GM18517 (cell line): ENCODE results near the gene HSPA9.

ENCODE experiments used
- ATAC-seq: cut with Tn5 transposase; IDR thresholded peaks from one replicate; pipeline ENCODE4 v1.9.1; 2021; ENCODE audit warnings: mild to moderate bottlenecking, moderate library complexity; ENCODE audit not compliant: unreplicated experiment

HSPA9 gene

GRCh38 chr5:138575194-138576015 lies at the start of gene HSPA9:
TSS of gene HSPA9 (minus strand) at chr5:138575401. CDS start at chr5:138575318, 83 bp downstream.
- peak; percentile 87 for ATAC-seq

- ATAC-seq: no peak
These were observed 47.9 kb upstream of the HSPA9 start for GRCh38 chr5:138623053-138623452.

- ATAC-seq: no peak
These were observed 46.9 kb upstream of the HSPA9 start for GRCh38 chr5:138622051-138622450.

GRCh38 chr5:138620663-138621224 lies 45.5 kb upstream of the HSPA9 start:
- no peak for ATAC-seq

GRCh38 chr5:138616508-138616907 lies 41.3 kb upstream of the HSPA9 start:
- ATAC-seq: no peak

- no peak for ATAC-seq
These were observed 40.3 kb upstream of the HSPA9 start for GRCh38 chr5:138615461-138615860.

GRCh38 chr5:138611678-138612218 lies 36.5 kb upstream of the HSPA9 start:
- ATAC-seq: no peak

GRCh38 chr5:138610918-138611677 lies 35.9 kb upstream of the HSPA9 start:
- ATAC-seq: no peak

- ATAC-seq: no peak
These were observed 35.3 kb upstream of the HSPA9 start for GRCh38 chr5:138610415-138610917.

- ATAC-seq: no peak
These were observed 31.3 kb upstream of the HSPA9 start for GRCh38 chr5:138606378-138607064.

- ATAC-seq: peak; percentile 78
These were observed 30.2 kb upstream of the HSPA9 start for GRCh38 chr5:138605254-138605972.

- ATAC-seq: no peak
These were observed 29.1 kb upstream of the HSPA9 start for GRCh38 chr5:138604176-138604785.

- no peak for ATAC-seq
These were observed 28.2 kb upstream of the HSPA9 start for GRCh38 chr5:138603249-138603920.

- ATAC-seq: no peak
These were observed 27.3 kb upstream of the HSPA9 start for GRCh38 chr5:138602371-138603000.

- no peak for ATAC-seq
These were observed 26.2 kb upstream of the HSPA9 start for GRCh38 chr5:138601444-138601843.

- no peak for ATAC-seq
These were observed 25.2 kb upstream of the HSPA9 start for GRCh38 chr5:138600446-138600845.

GRCh38 chr5:138597661-138598400 lies 22.6 kb upstream of the HSPA9 start:
- ATAC-seq: no peak
